Measurements from ENCODE around the gene RNF2. TPM values are rescaled to one million over a fixed set of nuclear protein-coding genes. Genes with fewer than 3 reads are reported as not detected.

Gene RNF2
- polyA plus RNA-seq, 1 experiment = 12.6 TPM

DNA sequence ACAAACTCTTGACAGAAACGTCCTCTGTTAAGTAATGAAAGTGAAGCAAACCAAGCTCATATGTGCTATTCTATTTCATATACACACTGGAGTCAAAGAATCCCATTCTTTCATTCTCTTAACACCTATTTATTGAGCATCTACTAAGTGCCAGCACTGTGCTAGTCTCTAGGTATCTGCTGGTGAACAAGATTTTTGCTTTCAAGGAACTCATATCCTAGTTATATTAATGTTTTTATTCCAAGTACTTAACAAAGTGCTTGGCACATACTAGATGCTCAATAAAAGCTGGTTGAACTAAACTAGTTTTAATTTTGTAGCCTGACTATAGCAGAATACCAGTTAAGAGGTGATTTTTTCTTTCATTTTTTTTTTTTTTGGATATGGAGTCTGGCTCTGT is 3.6 kb upstream of the RNF2 start:
- H3K4me3 ChIP-seq (ENCODE audit: low read depth, low read length) = no peak overlapping the region
- no peak for DNase-seq (ENCODE audit: low read depth)
- TF ChIP-seq, protein P1, sequence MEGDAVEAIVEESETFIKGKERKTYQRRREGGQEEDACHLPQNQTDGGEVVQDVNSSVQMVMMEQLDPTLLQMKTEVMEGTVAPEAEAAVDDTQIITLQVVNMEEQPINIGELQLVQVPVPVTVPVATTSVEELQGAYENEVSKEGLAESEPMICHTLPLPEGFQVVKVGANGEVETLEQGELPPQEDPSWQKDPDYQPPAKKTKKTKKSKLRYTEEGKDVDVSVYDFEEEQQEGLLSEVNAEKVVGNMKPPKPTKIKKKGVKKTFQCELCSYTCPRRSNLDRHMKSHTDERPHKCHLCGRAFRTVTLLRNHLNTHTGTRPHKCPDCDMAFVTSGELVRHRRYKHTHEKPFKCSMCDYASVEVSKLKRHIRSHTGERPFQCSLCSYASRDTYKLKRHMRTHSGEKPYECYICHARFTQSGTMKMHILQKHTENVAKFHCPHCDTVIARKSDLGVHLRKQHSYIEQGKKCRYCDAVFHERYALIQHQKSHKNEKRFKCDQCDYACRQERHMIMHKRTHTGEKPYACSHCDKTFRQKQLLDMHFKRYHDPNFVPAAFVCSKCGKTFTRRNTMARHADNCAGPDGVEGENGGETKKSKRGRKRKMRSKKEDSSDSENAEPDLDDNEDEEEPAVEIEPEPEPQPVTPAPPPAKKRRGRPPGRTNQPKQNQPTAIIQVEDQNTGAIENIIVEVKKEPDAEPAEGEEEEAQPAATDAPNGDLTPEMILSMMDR (IDR thresholded peaks at IDR 0.05; ENCODE audit: insufficient read depth, low read depth, low read length) = no peak
- POLR2A ChIA-PET = no interaction called here
- H3K36me3 ChIP-seq (ENCODE audit: control insufficient read depth, insufficient read depth, low read length) = no peaks in the 10 kb centered on the region
- no peaks in the 10 kb centered on the region for H3K27me3 ChIP-seq (ENCODE audit: control insufficient read depth, insufficient read depth, low read length)
- CTCF ChIA-PET = interaction anchor here (2.2 kb wide), 1 partner anchor 13 kb away, joined by 10 read pairs; no protein-coding TSS in a partner anchor

GRCh38 chr1:185042737-185043136 is 2.6 kb upstream of the RNF2 start:
- no peaks in the 10 kb centered on the region for H3K36me3 ChIP-seq (ENCODE audit: control insufficient read depth, insufficient read depth, low read length)
- DNase-seq (ENCODE audit: low read depth) = no peak
- H3K27me3 ChIP-seq (ENCODE audit: control insufficient read depth, insufficient read depth, low read length) = no peaks in the 10 kb centered on the region
- H3K4me3 ChIP-seq (ENCODE audit: low read depth, low read length) = no peak overlapping the region
- CTCF ChIA-PET = no interaction called here
- TF ChIP-seq, protein P1 (IDR thresholded peaks at IDR 0.05; ENCODE audit: insufficient read depth, low read depth, low read length) = no peak
- POLR2A ChIA-PET = no interaction called here

GRCh38 chr1:185044387-185044786 is 971 bp upstream of the RNF2 start:
- no peaks in the 10 kb centered on the region for H3K27me3 ChIP-seq (ENCODE audit: control insufficient read depth, insufficient read depth, low read length)
- H3K4me3 ChIP-seq (ENCODE audit: low read depth, low read length) = no peak overlapping the region
- POLR2A ChIA-PET = no interaction called here
- TF ChIP-seq, protein P1 (IDR thresholded peaks at IDR 0.05; ENCODE audit: insufficient read depth, low read depth, low read length) = no peak
- no peaks in the 10 kb centered on the region for H3K36me3 ChIP-seq (ENCODE audit: control insufficient read depth, insufficient read depth, low read length)
- DNase-seq (ENCODE audit: low read depth) = no peak
- CTCF ChIA-PET = interaction anchor here (1.2 to 2.0 kb wide), 3 partner anchors 10 to 126 kb away, joined by 3 to 6 read pairs (median 6); no protein-coding TSS in a partner anchor

GRCh38 chr1:185045814-185046492 is 595 bp downstream of the RNF2 start:
- DNase-seq (ENCODE audit: low read depth) = no peak
- H3K36me3 ChIP-seq (ENCODE audit: control insufficient read depth, insufficient read depth, low read length) = no peaks in the 10 kb centered on the region
- CTCF ChIA-PET = interaction anchor here (1.7 to 2.9 kb wide), 3 partner anchors 11 to 124 kb away, joined by 6 to 7 read pairs (median 6); no protein-coding TSS in a partner anchor
- TF ChIP-seq, protein P1 (IDR thresholded peaks at IDR 0.05; ENCODE audit: insufficient read depth, low read depth, low read length) = no peak
- H3K4me3 ChIP-seq (ENCODE audit: low read depth, low read length) = peak overlapping the region; percentile 77
- POLR2A ChIA-PET = interaction anchor here (0.6 to 0.7 kb wide), 2 partner anchors 167 to 659 kb away, joined by 3 read pairs; partner anchors contain the start of gene C1orf21
- no peaks in the 10 kb centered on the region for H3K27me3 ChIP-seq (ENCODE audit: control insufficient read depth, insufficient read depth, low read length)

- TF ChIP-seq, protein P1 (IDR thresholded peaks at IDR 0.05; ENCODE audit: insufficient read depth, low read depth, low read length) = no peak
- ChIA-PET POLR2A (interaction anchor here (0.6 to 0.7 kb wide), 2 partner anchors 168 to 660 kb away, joined by 3 read pairs; partner anchors contain the start of gene C1orf21), CTCF (interaction anchor here (1.6 to 2.9 kb wide), 2 partner anchors 10 to 124 kb away, joined by 3 to 7 read pairs; no protein-coding TSS in a partner anchor)
- no peak for DNase-seq (ENCODE audit: low read depth)
- Histone ChIP-seq H3K4me3 (ENCODE audit: low read depth, low read length) (peak overlapping the region; percentile 77), H3K27me3 (ENCODE audit: control insufficient read depth, insufficient read depth, low read length) (no peaks in the 10 kb centered on the region), H3K36me3 (ENCODE audit: control insufficient read depth, insufficient read depth, low read length) (no peaks in the 10 kb centered on the region)
These were observed 1.3 kb downstream of the RNF2 start for GRCh38 chr1:185046668-185047067.
